OCI-LY3 (cell line): Measurements from ENCODE around the gene RHOA.

Experiments
- H2AFZ ChIP-seq: fragments of 200-600, 300-600 bp; shearing (Covaris generic); 2 replicates; pipeline ENCODE4 v1.6.0; 2014; ENCODE audit warnings: antibody characterized with exemption, low read depth, low read length
- H3K27ac ChIP-seq: fragments of 200-600, 300-600 bp; sonication (generic); 2 replicates; pipeline ENCODE4 v1.5.1; 2014; ENCODE audit warnings: mild to moderate bottlenecking, low read length, moderate library complexity, mixed read lengths
- H3K27me3 ChIP-seq: fragments of 200-600, 300-600 bp; sonication (generic); 2 replicates; pipeline ENCODE4 v1.6.1; 2014; ENCODE audit warnings: low read depth, low read length, mixed read lengths
- H3K36me3 ChIP-seq: fragments of 200-600, 300-600 bp; sonication (generic); replicated peaks from 2 replicates; pipeline ENCODE3; 2014; ENCODE audit warnings: low read depth, low read length, mixed read lengths
- H3K4me1 ChIP-seq: fragments of 300-600, 200-600 bp; sonication (generic); 2 replicates; pipeline ENCODE4 v1.6.1; 2014; ENCODE audit warnings: low read length, mixed read lengths
- H3K4me2 ChIP-seq: fragments of 200-600, 300-600 bp; sonication (generic); 2 replicates; pipeline ENCODE4 v1.6.1; 2014; ENCODE audit warnings: low read length, mixed read lengths
- H3K4me3 ChIP-seq: fragments of 300-600, 200-600 bp; sonication (generic); 2 replicates; pipeline ENCODE4 v1.5.1; 2014; ENCODE audit warnings: antibody characterized with exemption, mild to moderate bottlenecking, low read length, moderate library complexity
- H3K79me2 ChIP-seq: fragments of 300-600, 200-600 bp; shearing (Covaris generic); 2 replicates; pipeline ENCODE4 v1.6.1; 2014; ENCODE audit warnings: mild to moderate bottlenecking, low read length, mixed read lengths
- H3K9ac ChIP-seq: fragments of 300-600, 200-600 bp; shearing (Covaris generic); 2 replicates; pipeline ENCODE4 v1.6.0; 2014; ENCODE audit warnings: mild to moderate bottlenecking, low read length, moderate library complexity
- H3K9me3 ChIP-seq: fragments of 200-600, 300-600 bp; shearing (Covaris generic); 2 replicates; pipeline ENCODE4 v1.6.1; 2014; ENCODE audit warnings: low read length, mixed read lengths; ENCODE audit not compliant: insufficient read depth
- H4K20me1 ChIP-seq: fragments of 200-600, 300-600 bp; sonication (generic); 2 replicates; pipeline ENCODE4 v1.6.1; 2016; ENCODE audit warnings: low read length, mixed read lengths; ENCODE audit not compliant: insufficient read depth
- CTCF ChIP-seq: fragments of 200-600, 300-600 bp; sonication (generic); IDR thresholded peaks from 2 replicates; pipeline ENCODE4 v1.5.1; 2014; ENCODE audit warnings: antibody characterized with exemption, low read length, low read depth
- EZH2phosphoT487 ChIP-seq: fragments of 200-600 bp; shearing (Covaris generic); IDR thresholded peaks from 2 replicates; pipeline ENCODE4 v1.6.1; 2018; ENCODE audit warnings: antibody characterized with exemption, mixed run types, low read depth

The RHOA gene

GRCh38 chr3:49387721-49388120 lies 24.1 kb downstream of the RHOA start:
- no peak overlapping the region for H3K4me2 ChIP-seq
- peaks cover 91% of the 10 kb centered on the region for H4K20me1 ChIP-seq
- no peak overlapping the region for H3K4me3 ChIP-seq
- H3K27me3 ChIP-seq: no peaks in the 10 kb centered on the region
- no peak for TF ChIP-seq EZH2phosphoT487
- no peak for TF ChIP-seq CTCF
- H3K4me1 ChIP-seq: peaks cover 11% of the 10 kb centered on the region
- H3K36me3 ChIP-seq: peaks cover 24% of the 10 kb centered on the region
- H3K27ac ChIP-seq: no peak overlapping the region
- no peak overlapping the region for H3K9ac ChIP-seq
- H3K79me2 ChIP-seq: peaks cover 99% of the 10 kb centered on the region
- H3K9me3 ChIP-seq: no peaks in the 10 kb centered on the region
- no peak overlapping the region for H2AFZ ChIP-seq

- Histone ChIP-seq H3K36me3 (peaks cover 22% of the 10 kb centered on the region), H3K9me3 (no peaks in the 10 kb centered on the region), H4K20me1 (peaks cover 90% of the 10 kb centered on the region), H3K4me3 (no peak overlapping the region), H3K27ac (peak overlapping the region; percentile 7; the same call in 1 of the 2 replicates), H2AFZ (no peak overlapping the region), H3K4me1 (peaks cover 11% of the 10 kb centered on the region), H3K4me2 (peak overlapping the region; percentile 36), H3K9ac (no peak overlapping the region), H3K27me3 (no peaks in the 10 kb centered on the region), H3K79me2 (peaks cover 99% of the 10 kb centered on the region)
- TF ChIP-seq CTCF: no peak
Observed at GRCh38 chr3:49386056-49386756, 25.6 kb downstream of the RHOA start.

- H3K4me3 ChIP-seq: no peak overlapping the region
- no peak for TF ChIP-seq CTCF
- TF ChIP-seq EZH2phosphoT487: no peak
- H3K4me2 ChIP-seq: peak overlapping the region; percentile 36
- H3K9ac ChIP-seq: no peak overlapping the region
- no peaks in the 10 kb centered on the region for H3K9me3 ChIP-seq
- 0 out of 2 replicates have a peak overlapping the region, but pooled peaks have one; percentile 7 for H3K27ac ChIP-seq
- peaks cover 91% of the 10 kb centered on the region for H4K20me1 ChIP-seq
- H3K4me1 ChIP-seq: peaks cover 11% of the 10 kb centered on the region
- peaks cover 21% of the 10 kb centered on the region for H3K36me3 ChIP-seq
- peaks cover 99% of the 10 kb centered on the region for H3K79me2 ChIP-seq
- H3K27me3 ChIP-seq: no peaks in the 10 kb centered on the region
- no peak overlapping the region for H2AFZ ChIP-seq
Observed at GRCh38 chr3:49385617-49386016, 26.2 kb downstream of the RHOA start.

GRCh38 chr3:49383387-49383786 lies 28.4 kb downstream of the RHOA start:
- peaks cover 99% of the 10 kb centered on the region for H3K79me2 ChIP-seq
- peaks cover 87% of the 10 kb centered on the region for H4K20me1 ChIP-seq
- H2AFZ ChIP-seq: no peak overlapping the region
- H3K4me1 ChIP-seq: peaks cover 11% of the 10 kb centered on the region
- peaks cover 25% of the 10 kb centered on the region for H3K36me3 ChIP-seq
- H3K9me3 ChIP-seq: no peaks in the 10 kb centered on the region
- no peaks in the 10 kb centered on the region for H3K27me3 ChIP-seq
- no peak for TF ChIP-seq CTCF
- no peak for TF ChIP-seq EZH2phosphoT487
- H3K4me3 ChIP-seq: no peak overlapping the region
- H3K27ac ChIP-seq: no peak overlapping the region
- H3K4me2 ChIP-seq: no peak overlapping the region
- no peak overlapping the region for H3K9ac ChIP-seq
